GM21723 (cell line): ENCODE data around the gene KCNK1.

Source experiments
- ATAC-seq: cut with Tn5 transposase; IDR thresholded peaks from one replicate; pipeline ENCODE4 v1.9.1; 2021; ENCODE audit warnings: mild to moderate bottlenecking, moderate library complexity; ENCODE audit not compliant: unreplicated experiment

KCNK1 gene

GRCh38 chr1:233635765-233636502 is 22.0 kb downstream of the KCNK1 start:
- ATAC-seq, result no peak

- no peak for ATAC-seq
Measured at GRCh38 chr1:233636503-233636877, 22.6 kb downstream of the KCNK1 start.

- ATAC-seq, result no peak
Measured at GRCh38 chr1:233638513-233638912, 24.6 kb downstream of the KCNK1 start.

GRCh38 chr1:233639611-233640010 is 25.7 kb downstream of the KCNK1 start:
- no peak for ATAC-seq

GRCh38 chr1:233640179-233640578 is 26.3 kb downstream of the KCNK1 start:
- no peak for ATAC-seq

- ATAC-seq, result no peak
Measured at GRCh38 chr1:233641029-233641428, 27.1 kb downstream of the KCNK1 start.

- ATAC-seq, result no peak
Measured at GRCh38 chr1:233647073-233647472, 33.2 kb downstream of the KCNK1 start.

GRCh38 chr1:233647636-233648035 is 33.7 kb downstream of the KCNK1 start:
- no peak for ATAC-seq

- no peak for ATAC-seq
Measured at GRCh38 chr1:233651061-233651460, 37.2 kb downstream of the KCNK1 start.

GRCh38 chr1:233651563-233652233 is 37.8 kb downstream of the KCNK1 start:
- ATAC-seq, result no peak

GRCh38 chr1:233652526-233652925 is 38.6 kb downstream of the KCNK1 start:
- ATAC-seq, result no peak

GRCh38 chr1:233654658-233655280 is 40.9 kb downstream of the KCNK1 start:
- no peak for ATAC-seq

GRCh38 chr1:233655301-233655740 is 41.4 kb downstream of the KCNK1 start:
- no peak for ATAC-seq

- no peak for ATAC-seq
Measured at GRCh38 chr1:233656032-233656635, 42.2 kb downstream of the KCNK1 start.

- ATAC-seq, result no peak
Measured at GRCh38 chr1:233656687-233657086, 42.8 kb downstream of the KCNK1 start.

- ATAC-seq, result no peak
Measured at GRCh38 chr1:233657466-233657865, 43.6 kb downstream of the KCNK1 start.

GRCh38 chr1:233659495-233659894 is 45.6 kb downstream of the KCNK1 start:
- ATAC-seq, result no peak

GRCh38 chr1:233661376-233662159 is 47.7 kb downstream of the KCNK1 start:
- no peak for ATAC-seq

GRCh38 chr1:233662575-233663304 is 48.8 kb downstream of the KCNK1 start:
- ATAC-seq, result no peak

GRCh38 chr1:233664253-233664652 is 50.3 kb downstream of the KCNK1 start:
- ATAC-seq, result no peak
